ENCODE data around the gene INS.

GRCh38 chr11:2169626-2170570 is 8.9 kb upstream of the INS start:
- TF ChIP-seq CTCF (IDR thresholded peaks at IDR 0.05) (no peak), EP300 (IDR thresholded peaks at IDR 0.05; ENCODE audit: low read depth) (no peak), POLR2AphosphoS5 (IDR thresholded peaks at IDR 0.05) (no peak)

Data from transverse colon (tissue), 4 donors.